CD4-positive, alpha-beta T cell treated with Interleukin-15 for 1 hour (primary cell): ENCODE results near the gene FBLL1.
"Not testable (repeated sequence)": the region's sequence is repeated elsewhere in the genome, so short reads cannot be mapped to it uniquely, and the experiment has no call there.

Experiments used
- DNase-seq: peaks from one replicate; pipeline ENCODE4 v3.0.0-alpha.2; 2020

The FBLL1 gene

GRCh38 chr5:168528521-168529373, at the start of gene FBLL1:
Gene FBLL1, plus strand, starts transcription at chr5:168529305. Its CDS starts 200 bp downstream, at chr5:168529505.
- no peak for DNase-seq

GRCh38 chr5:168480601-168481000, 48.5 kb upstream of the FBLL1 start:
- DNase-seq: no peak

GRCh38 chr5:168481330-168481788, 47.7 kb upstream of the FBLL1 start:
- DNase-seq: no peak

DNA sequence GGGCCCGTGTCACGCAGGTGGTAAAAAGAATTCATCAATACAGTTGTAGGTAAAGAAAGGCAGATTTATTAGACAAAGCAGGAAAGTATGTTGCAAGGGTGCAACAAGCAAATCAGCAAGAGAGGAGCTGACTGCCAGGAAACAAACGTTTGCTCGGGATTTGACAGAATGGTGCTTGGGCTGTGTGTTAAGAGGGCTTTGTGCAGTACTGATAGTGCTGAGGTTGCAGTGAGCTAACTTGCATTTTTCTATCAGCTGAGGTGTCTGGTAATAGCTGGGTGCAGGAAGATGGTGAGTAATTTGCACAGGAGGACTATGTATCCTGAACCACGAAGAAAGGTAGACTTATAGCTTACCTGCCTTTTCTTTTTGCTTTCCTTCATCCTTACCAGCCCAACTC, 46.7 kb upstream of the FBLL1 start:
- DNase-seq: no peak

GRCh38 chr5:168486136-168486879, 42.8 kb upstream of the FBLL1 start, which contains the start of gene RARS1:
Gene RARS1, plus strand, starts transcription at chr5:168486471. Its CDS starts 28 bp downstream, at chr5:168486499.
- DNase-seq: peak; percentile 88

DNA sequence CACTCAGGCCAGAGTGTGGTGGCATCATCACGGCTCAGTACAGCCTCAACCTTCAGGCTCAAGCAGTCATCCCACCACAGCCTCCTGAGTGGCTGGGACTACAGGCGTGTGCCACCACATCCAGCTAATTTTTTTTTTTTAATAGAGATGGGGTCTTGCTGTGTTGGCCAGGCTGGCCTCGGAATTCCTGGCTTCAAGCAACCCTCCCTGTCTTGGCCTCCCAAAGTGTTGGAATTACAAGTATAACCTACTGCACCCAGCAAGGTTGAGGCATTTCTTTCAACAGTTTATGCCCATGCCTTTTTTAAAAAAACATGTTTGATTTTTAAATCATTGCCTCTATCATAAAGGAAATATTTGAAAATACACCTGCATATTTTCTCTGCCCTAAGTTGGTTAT, 40.0 kb upstream of the FBLL1 start:
- no peak for DNase-seq

DNA sequence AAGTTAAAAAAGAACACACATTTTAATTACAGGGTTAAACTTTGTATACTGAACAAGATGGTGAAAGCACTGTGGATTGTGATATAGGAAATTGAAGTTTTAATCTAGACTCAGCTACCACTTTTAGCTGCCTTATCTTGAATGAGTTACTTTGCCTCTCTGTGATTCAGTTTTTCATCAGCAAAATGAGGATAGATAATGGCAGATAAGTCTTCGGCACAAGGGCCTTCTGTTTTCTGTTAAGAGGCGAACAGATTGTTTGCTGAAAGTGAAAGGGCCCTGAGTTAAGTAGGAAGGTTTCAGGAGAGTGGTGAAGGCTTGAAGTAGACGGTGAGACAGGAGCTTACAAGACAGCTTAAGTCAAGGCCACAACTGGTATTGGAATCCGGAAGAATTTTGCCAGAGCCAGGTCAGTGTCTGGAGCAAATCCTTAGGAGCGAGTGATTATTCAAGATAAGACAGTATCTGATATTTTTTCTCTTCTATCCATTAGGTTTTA, 35.0 kb upstream of the FBLL1 start:
- DNase-seq: no peak

DNA sequence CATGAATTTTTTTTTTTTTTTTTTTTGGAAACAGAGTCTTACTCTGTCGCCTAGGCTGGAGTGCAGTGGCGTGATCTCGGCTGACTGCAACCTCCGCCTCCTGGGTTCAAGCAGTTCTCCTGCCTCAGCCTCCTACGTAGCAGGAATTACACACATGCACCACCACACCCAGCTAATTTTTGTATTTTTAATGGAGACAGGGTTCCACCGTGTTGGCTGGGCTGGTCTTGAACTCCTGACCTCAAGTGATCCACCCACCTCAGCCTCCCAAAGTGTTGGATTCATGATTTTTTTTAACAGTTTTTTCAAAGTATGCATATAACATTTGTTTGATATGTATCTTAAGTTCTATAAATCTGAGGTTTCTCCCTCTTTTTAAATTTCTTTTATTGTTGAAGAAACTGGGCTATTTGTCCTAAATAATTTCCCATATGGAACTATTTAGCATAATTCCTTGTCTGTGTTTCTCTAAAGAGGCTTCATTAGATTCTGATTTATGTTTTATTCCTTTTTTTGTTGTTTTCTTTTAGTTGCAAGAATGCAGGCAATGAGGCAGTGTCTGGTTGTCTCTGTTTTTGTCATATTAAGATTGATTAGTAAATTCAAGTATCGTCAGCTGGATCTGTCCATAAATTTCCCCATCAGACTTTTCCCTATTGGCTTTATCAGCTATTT, 26.4 kb upstream of the FBLL1 start:
- DNase-seq: no peak

DNA sequence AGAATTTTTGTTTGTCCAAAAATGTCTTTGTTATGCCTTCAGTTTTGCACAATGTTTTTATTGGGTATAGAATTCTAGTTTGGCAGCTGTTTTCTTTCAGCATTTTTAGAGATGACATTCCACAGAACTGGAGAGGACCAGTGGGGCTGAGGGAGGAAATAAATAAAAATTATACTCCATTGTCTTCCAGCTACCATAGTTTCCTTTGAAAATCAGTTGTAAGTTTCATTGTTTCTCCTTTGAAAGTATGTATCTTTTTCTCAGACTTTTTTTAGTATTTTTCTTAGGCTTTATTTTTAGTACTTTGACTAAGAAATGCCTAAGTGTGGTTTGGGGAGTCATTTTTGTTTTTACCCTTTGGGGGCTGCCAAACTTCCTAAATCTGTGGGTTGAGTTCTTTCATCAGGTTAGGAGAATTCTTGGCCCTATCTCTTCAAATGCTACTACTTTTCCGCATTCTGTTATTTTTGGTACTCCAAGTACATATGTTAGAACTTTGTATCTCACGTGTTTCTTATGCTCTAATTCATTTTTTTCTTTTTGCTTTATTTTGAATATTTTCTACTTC, 15.2 kb upstream of the FBLL1 start:
- no peak for DNase-seq

- no peak for DNase-seq
These were observed 3.2 kb upstream of the FBLL1 start for GRCh38 chr5:168525856-168526255.

- no peak for DNase-seq
These were observed 1.3 kb upstream of the FBLL1 start for GRCh38 chr5:168527756-168528295.

GRCh38 chr5:168529374-168530234, 499 bp downstream of the FBLL1 start:
- no peak for DNase-seq

GRCh38 chr5:168530621-168531150, 1.6 kb downstream of the FBLL1 start:
- no peak for DNase-seq

DNA sequence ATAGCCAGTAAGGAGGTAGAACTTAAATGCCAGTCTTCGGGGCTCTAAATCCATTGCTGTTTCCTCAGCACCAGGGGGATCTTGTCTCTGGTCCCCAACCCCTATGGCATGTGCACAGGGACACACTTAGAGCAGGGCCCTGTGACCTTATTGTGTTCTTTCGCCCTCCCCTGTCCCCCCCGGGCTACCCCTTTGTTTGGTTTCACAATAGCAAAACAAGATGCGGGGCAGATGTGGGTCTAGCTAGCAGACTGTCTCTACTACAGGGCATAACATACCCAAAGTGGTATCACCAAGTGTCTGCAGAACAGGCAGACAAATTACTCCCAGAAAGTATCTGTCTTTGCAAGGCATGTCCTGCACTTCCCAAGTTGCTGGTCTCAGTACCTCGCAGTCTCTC, 2.1 kb downstream of the FBLL1 start:
- no peak for DNase-seq

DNA sequence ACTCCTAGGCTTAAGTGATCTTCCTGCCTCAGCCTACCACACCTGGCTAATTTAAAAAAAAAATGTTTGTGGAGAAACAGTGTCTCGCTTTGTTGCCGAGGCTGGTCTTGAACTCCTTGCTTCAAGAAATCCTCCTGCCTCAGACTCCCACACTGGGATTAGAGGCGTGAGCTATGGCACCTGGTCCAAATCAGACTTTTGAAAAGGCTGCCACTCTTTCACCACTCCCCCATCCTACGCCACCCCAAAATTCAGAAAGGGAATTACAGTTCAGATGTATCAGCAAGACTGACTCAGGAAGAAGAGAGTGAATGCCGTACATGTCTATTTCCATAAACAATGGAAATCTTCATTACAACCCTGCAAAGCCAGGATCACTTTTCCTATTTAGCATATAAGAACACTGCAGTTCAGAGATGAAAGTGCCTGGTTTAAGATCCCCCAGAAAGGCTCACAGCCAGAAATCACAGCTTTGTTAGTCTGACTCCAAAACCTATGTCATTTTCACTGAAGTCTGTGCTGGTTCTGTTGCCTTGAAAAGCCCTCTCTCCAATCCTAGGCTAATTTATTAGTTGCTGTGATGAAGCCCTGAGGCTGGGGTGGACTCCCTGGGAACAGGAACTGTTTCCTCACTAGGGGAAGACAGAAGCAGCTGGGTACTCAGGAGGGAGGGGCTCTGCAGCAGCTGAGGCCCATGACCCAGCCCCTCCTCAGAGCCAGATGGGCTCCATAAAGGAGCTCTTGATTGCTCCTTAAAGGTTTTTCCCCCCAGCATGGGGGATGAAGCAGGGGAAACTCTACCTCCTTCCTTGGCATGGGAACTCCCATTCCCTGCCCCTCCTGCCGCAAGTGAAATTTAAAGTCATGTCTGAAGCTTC, 3.1 kb downstream of the FBLL1 start:
- DNase-seq: no peak

DNA sequence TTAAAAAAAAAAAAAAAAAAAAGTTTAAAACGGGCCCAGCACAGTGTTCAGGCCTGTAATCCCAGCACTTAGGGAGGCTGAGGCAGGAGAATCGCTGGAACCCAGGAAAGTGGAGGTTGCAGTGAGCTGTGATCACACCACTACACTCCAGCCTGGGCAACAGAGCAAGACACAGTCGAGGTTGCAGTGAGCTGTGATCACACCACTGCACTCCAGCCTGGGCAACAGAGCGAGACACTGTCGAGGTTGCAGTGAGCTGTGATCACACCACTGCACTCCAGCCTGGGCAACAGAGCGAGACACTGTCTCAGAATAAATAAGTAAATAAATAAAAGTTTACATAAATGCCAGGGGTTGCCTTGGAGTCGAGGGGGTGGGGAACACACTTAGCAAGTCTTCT, 5.2 kb downstream of the FBLL1 start:
- not testable (repeated sequence) for DNase-seq

GRCh38 chr5:168537176-168537575, 8.1 kb downstream of the FBLL1 start:
- no peak for DNase-seq

- no peak for DNase-seq
These were observed 20.4 kb downstream of the FBLL1 start for GRCh38 chr5:168549554-168549953.

GRCh38 chr5:168550656-168551055, 21.6 kb downstream of the FBLL1 start:
- DNase-seq: no peak

DNA sequence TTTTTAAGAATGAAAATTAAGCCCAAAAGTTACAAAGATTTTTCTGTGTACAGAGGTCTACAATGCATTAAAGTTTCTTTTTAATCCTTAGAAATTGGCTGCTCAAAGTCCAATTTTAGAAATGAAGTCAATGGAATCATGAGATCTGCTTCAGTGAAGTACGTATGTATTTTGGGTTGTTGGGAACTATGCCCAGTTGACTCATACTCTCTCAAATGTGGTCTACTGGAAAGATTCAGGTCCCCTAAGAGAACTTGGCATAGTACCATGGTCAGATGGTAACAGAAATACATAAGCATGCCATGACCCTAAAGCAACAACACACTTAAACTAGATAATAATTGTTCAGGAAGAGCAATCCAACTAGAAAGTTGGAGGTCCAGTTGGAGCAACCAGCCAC, 23.0 kb downstream of the FBLL1 start:
- DNase-seq: no peak
